GM10847 (cell line): Measurements from ENCODE around the gene PDGFRA.

Experiments
- POLR2A ChIP-seq: IDR thresholded peaks from 2 replicates; pipeline ENCODE4 v1.6.1; 2011; ENCODE audit not compliant: insufficient read length; ENCODE audit errors: extremely low read depth

Gene PDGFRA

GRCh38 chr4:54225598-54226403 lies 3.3 kb upstream of the PDGFRA start:
- no peak for TF ChIP-seq POLR2A

- no peak for TF ChIP-seq POLR2A
These were observed 2.5 kb upstream of the PDGFRA start for GRCh38 chr4:54226404-54227255.

DNA sequence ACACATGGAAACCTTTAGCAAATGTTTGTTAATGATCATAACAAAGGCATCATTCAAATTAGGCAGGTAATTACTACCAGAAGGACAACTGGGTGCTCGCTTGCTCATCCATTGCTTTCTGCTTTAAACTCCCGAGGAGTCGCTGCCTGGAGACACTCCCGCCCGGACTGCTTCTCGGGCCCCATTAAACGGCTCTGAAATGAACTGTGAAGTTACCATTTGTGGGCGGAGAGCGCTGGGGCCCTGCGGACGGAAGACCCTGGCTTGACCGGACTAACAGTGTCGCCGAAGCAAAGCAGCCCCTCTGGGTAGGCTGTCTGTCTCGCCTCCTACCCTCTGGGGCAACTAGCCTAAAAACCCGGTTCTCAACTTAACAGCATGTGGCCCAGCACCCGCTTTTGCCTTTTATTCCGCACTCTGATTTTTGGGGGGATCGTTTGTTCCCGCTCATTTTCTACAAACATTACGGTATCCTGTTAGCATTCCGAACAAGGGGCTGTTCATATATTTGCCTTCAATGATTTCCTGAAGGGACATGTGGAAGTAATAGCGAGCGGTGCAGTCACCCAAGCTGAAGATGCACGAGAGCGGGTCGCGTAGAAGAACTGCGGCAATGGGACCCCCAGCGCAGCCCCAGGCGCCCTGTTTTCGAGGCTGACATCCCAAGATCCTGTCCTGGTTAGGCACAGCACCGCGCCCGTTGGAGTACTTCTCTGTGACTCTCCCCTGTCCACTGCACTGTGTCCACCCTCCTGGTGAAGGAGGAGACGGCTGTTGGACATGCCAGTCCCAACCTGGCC lies 1.6 kb upstream of the PDGFRA start:
- no peak for TF ChIP-seq POLR2A

GRCh38 chr4:54228056-54228527 lies 1.0 kb upstream of the PDGFRA start:
- TF ChIP-seq POLR2A: no peak

GRCh38 chr4:54228546-54228945 lies 547 bp upstream of the PDGFRA start:
- no peak for TF ChIP-seq POLR2A

DNA sequence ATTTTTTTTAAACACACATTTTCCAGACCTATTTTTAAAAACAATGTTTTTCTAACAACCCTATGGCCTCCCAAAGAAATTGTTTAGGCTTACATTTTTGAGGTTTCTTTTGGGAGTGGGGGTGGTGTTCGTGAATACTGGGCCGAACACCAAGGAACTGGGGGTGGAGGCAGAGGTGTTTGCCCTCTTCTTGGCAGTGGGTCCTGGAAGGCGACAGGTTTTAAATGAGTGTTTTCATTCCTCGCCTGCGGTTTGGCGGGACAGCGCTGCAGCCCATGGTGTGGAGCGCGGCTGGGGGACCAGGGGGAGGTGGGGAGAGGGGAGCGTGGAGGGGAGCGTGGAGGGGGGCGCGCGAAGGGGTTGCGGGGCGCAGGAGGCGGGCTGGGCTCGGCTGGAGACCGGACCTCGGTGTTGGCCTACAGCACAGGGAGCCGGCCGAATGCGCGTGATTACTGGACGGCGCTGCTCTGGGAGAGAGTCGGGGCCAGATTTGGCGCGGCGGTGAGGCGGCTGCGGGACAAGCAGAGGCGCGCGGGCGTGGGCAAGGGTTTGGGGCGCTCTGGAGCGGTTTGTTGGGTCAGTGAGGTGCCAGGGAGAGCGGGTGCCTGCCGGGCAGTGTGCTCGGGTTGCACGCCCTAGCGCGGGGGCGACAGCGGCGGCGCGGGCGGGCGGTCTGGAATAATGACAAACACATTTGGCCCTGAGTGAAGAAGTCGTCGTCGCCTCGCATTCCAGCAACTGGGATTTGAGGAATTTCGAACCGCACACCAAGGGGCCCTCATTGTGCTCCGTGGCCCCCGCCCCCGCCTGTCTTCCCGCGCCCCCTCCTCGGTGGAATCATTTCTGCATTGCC lies 764 bp downstream of the PDGFRA start:
- no peak for TF ChIP-seq POLR2A

GRCh38 chr4:54230484-54231418 lies 1.7 kb downstream of the PDGFRA start:
- no peak for TF ChIP-seq POLR2A

- no peak for TF ChIP-seq POLR2A
These were observed 2.3 kb downstream of the PDGFRA start for GRCh38 chr4:54231419-54231767.

DNA sequence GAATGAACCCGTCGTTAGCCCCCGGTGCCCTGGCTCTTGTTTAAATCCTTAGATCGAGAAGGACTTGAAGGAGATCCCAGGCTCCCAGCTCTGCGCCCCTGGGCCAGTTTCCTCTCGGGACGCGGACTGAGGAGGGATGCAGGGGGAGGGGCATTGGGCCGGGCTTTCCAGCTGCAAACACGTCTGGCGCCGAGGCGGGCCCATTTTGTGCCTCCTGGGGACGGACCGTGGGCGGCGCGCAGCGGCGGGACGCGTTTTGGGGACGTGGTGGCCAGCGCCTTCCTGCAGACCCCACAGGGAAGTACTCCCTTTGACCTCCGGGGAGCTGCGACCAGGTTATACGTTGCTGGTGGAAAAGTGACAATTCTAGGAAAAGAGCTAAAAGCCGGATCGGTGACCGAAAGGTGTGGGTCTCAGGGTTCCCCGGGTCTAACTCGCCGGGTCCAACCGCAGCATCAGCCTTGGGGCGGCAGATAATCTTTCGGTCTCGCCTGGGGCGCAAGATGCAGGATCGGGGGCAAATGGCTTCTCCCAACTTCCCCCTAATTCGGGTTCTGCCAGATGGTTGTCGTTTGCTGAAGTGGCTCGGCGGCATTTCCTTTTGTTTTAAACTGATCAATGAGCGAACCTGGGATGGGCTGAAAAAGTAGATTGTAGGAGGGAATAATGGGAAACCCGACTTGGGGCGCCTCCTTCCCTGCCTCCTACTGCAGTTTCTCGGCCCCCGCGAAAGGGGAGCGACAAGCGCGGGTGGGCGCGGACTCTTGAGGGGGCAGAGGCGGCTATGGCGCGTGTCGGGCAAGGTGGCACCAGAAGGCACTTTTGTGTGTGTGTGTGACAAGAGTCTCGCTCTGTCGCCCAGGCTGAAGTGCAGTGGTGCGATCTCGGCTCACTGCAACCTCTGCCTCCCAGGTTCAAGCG lies 2.9 kb downstream of the PDGFRA start:
- no peak for TF ChIP-seq POLR2A

- no peak for TF ChIP-seq POLR2A
These were observed 4.2 kb downstream of the PDGFRA start for GRCh38 chr4:54233277-54233696.

GRCh38 chr4:54233697-54234496 lies 4.8 kb downstream of the PDGFRA start:
- no peak for TF ChIP-seq POLR2A

DNA sequence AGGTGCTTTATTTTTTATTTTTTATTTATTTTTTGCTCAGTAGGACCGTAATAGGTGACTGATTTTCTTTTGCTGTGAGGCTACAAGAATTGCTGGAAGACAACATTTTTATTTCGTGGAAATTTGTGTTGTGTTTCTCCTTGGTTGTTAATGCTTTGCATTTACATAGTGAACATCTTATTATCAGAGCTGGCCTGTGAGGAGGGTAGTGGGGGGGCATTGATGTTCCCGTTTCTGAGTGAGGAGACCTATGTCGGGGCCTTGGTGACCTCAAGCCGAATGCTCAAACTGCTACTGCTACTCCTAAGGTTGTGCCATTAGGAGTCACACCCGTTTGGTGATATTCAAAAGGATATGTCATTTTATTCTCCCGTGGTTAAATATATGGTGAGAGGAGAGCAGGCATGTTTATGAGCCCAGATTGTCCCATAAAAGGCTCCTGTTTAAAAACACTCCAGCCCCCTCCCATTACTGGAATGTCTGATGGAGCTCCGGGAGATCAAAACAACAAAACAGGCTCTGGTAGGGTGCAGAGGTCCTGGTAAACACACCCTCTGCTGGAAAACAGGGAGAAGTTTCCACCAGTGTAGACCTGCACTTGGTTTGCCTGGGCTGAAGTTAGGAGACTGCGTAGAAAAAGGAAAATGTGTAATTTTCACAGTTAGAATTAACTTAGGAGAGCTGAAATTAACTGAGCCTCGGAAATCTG lies 5.6 kb downstream of the PDGFRA start:
- TF ChIP-seq POLR2A: no peak
